ENCODE data around the gene XXYLT1.

XXYLT1 gene

GRCh38 chr3:195129644-195130492, 141.1 kb downstream of the XXYLT1 start:
- DNase-seq (ENCODE audit: low read depth), result no peak

GRCh38 chr3:195129072-195129643, 141.8 kb downstream of the XXYLT1 start:
- DNase-seq (ENCODE audit: low read depth), result no peak

- no peak for DNase-seq (ENCODE audit: low read depth)
These were observed 142.5 kb downstream of the XXYLT1 start for GRCh38 chr3:195128255-195129071.

DNA sequence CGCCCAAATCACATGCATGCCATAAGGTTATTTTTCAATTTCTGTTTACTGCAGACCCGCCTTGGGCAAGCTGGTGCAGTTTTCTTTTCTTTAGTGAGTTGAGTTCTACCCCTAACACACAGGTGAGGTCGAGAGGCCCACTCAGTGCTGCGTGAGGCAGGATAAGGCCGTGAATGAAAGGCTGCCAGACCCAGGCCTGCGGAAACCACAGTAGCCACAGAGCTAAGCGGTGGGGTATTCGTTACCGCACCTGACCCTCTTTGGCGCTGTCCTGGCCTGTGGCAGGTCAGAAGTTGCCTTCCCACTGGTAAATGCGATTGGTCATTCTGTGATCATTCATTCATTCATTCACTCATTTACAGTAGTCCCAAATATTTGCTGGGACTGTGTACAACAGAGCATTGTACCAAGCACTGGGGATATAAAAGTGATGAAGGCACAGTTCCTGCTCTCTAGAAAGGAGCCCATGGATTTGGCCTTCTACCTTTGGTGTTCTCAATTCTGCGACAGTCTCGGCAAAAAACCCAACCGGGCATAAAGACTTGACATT, 144.8 kb downstream of the XXYLT1 start:
- no peak for DNase-seq (ENCODE audit: low read depth)

DNA sequence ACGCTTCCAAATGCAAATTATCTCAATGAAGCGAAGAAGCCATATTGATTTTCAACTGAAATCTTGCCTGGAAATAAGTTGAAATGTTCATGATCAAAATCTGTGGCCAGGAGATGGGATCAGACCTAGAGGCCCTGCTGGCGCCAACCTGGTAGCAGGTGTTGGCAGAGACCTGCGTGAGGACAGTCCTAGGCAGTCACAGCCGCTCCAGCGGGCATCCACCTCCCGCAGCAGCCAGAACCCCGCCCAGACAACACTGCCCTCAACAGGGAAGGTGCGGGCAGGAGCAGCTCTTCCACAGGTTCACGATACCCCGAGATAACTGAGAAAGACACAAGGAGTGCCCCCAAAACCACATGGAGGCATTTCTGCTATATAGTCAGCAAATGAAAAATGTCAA, 145.3 kb downstream of the XXYLT1 start:
- DNase-seq (ENCODE audit: low read depth), result no peak

DNA sequence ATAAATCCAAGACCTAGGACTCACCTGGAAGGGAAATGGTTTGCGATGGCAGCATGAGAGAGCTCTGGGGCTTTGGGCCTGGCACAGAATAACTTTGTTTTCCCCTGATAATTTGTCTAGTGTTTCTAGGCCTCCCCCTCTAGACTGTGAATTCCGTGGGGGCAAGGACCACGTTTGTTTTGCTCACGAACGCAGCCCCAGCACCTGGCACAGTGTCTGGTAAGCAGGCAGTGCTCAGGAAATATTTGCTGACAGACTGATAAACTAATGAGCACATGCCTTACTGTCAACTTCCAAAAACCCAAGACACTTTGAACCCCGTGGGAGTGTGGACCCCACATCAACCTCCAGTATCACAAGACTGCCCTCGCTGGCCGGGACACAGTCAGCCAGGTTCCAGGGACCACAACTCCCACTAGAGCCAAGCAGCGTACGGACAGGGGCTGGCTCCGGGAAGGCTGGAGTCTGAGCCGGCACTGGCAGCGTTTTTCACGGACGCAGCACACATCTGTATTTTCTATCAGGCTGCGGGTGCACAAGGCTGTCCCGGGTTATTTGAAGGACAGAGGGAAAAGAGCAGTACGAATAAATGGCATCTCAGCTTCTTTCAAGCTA, 146.5 kb downstream of the XXYLT1 start:
- no peak for DNase-seq (ENCODE audit: low read depth)

- no peak for DNase-seq (ENCODE audit: low read depth)
These were observed 147.7 kb downstream of the XXYLT1 start for GRCh38 chr3:195123281-195123691.

DNA sequence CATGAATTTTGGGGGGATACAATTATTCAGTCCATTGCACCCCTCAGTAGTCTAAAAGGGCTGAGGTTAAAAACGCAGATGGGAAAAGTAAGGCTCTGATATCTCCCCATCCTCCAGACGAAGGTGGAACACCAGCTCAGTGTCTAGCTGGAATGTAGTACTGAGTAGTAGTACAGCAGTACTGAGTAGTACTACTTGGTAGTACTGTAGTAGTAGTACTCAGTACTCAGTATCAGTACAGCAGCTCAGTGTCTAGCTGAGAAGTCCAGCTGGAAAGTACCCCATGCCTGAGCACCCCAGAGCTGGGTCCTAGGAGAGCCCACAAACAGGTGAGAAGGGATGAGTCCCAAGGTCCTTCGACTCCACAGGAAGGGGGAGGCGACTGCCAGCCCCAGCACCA, 148.7 kb downstream of the XXYLT1 start:
- DNase-seq (ENCODE audit: low read depth), result no peak

- no peak for DNase-seq (ENCODE audit: low read depth)
These were observed 150.7 kb downstream of the XXYLT1 start for GRCh38 chr3:195120267-195120601.

DNA sequence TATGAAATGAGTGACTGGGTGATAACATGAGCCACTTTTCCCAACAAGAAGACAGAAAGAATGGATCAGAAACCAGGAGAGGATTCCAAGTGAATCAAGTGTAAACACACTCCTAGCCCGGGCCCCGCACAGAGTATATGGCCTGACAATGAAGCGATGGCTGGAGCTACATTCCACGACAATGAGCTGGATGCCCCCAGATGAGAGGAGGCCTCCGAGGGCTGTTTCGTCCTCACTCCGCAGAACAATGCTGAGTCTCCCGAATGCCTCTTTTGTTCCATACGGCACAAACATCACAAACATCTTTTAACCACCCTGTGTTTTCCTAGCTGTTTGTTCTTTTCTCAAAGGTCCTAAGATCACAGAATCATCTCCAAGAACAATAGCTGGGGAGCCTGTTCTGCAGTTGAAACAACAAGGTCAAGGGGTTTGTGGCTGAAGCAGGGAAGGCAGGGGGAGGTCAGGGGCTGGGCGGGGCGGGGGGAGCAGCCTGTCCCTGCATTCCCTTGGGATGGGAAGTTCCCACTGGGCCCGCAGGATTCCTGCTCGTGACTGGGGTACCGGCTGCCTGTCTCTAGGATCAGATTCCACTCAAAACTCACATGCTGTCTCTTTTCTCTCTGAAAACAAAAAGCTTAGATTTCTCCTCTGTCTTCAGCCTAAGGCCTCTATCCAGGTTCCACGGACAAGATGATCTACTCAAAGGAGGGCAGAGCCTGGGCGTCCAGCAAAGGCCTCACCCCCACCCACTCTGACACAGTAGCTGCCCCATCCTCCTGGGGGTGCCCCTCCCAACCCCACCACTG, 151.3 kb downstream of the XXYLT1 start:
- DNase-seq (ENCODE audit: low read depth), result no peak

GRCh38 chr3:195118671-195119070, 152.3 kb downstream of the XXYLT1 start:
- DNase-seq (ENCODE audit: low read depth), result no peak

- DNase-seq (ENCODE audit: low read depth), result peak; percentile 86
These were observed 152.9 kb downstream of the XXYLT1 start for GRCh38 chr3:195117978-195118581.

- no peak for DNase-seq (ENCODE audit: low read depth)
These were observed 154.4 kb downstream of the XXYLT1 start for GRCh38 chr3:195116407-195117185.

DNA sequence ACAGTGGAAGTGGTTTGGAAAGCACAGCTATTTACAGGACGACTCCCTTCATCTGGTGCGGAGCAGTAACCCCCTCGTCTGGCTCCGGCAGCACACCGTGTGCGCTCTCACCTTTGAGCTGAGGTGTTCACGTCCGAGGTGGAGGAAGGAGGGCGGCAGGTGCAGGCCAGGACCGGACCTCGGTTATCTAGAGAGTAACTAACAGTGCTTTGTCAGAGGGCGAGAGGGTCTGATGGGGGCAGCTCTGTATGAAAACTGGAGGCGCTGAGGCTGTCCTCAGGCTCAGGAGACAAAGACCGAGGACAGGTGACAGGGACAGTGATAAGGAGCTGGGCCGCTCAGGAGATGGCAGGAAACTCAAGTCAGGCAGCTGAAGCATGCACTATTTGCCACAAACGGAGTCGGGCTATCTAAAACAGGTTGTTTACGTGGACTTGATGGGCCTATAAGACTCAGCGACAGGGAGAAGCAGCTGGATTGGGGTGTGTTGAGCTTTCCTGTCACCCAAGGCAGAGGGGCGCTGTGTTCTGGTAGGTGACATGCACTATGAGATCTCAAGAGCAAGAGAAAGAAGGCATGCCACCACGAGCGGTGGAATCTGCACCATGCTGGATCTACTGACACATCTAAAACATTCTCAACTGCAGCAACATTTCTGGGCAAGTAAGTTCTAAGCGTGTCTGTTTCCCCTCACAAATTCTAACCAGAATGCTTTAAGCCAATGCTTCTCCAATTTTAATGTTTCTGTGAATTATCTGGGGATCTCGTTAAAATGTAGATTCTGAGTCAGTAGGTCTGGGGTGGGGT, 155.2 kb downstream of the XXYLT1 start:
- no peak for DNase-seq (ENCODE audit: low read depth)

GRCh38 chr3:195114786-195115599, 156.0 kb downstream of the XXYLT1 start:
- DNase-seq (ENCODE audit: low read depth), result no peak

GRCh38 chr3:195113536-195114425, 157.2 kb downstream of the XXYLT1 start:
- no peak for DNase-seq (ENCODE audit: low read depth)

- no peak for DNase-seq (ENCODE audit: low read depth)
These were observed 157.9 kb downstream of the XXYLT1 start for GRCh38 chr3:195113048-195113447.
